ENCODE measurements around the gene SPAG16.

GRCh38 chr2:214051585-214051984 lies 767.3 kb downstream of the SPAG16 start:
- TF ChIP-seq CTCF (IDR thresholded peaks at IDR 0.05 in 4 of 5, conservative IDR thresholded peaks at IDR 0.05 in 1 of 5) (no peak), POLR2A (IDR thresholded peaks at IDR 0.05) (no peak)
